Measurements from ENCODE around the gene RAD54L.
"Not testable (repeated sequence)": the region's sequence is repeated elsewhere in the genome, so short reads cannot be mapped to it uniquely, and the experiment has no call there.

RAD54L gene

DNA sequence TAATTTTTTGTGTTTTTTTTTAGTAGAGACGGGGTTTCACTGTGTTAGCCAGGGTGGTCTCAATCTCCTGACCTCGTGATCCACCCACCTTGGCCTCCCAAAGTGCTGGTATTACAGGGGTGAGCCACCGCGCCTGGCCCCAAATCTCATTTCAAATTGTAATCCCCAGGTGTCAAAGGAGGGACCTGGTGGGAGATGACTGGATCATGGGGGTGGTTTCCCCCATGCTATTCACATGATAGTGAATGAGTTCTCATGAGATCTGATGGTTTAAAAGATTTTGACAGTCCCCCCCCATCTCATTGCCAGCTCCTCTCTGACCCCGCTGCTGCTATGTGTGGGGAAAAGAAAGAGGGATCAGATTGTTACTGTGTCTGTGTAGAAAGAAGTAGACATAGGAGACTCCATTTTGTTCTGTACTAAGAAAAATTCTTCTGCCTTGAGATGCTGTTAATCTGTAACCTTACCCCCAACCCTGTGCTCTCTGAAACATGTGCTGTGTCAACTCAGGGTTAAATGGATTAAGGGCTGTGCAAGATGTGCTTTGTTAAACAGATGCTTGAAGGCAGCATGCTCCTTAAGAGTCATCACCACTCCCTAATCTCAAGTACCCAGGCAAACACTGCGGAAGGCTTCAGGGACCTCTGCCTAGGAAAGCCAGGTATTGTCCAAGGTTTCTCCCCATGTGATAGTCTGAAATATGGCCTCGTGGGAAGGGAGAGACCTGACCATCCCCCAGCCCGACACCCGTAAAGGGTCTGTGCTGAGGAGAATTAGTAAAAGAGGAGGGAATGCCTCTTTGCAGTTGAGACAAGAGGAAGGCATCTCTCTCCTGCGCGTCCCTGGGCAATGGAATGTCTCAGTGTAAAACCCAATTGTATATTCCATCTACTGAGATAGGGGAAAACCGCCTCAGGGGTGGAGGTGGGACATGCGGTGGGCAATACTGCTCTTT is 72.7 kb downstream of the RAD54L start:
- H3K36me3 ChIP-seq (replicated peaks; ENCODE audit: low read depth, low read length) = peaks cover 19% of the 10 kb centered on the region
- peak overlapping the region; percentile 60 for H3K27ac ChIP-seq (ENCODE audit: low read length)
- not testable (repeated sequence) for H3K27me3 ChIP-seq (ENCODE audit: low read depth, low read length); H3K9ac ChIP-seq (ENCODE audit: low read length); H3K9me3 ChIP-seq (ENCODE audit: insufficient read depth, low read length); H2AFZ ChIP-seq (ENCODE audit: low read depth, low read length); H3K4me2 ChIP-seq (ENCODE audit: low read length); H4K20me1 ChIP-seq (ENCODE audit: insufficient read depth, low read length); H3K4me3 ChIP-seq (ENCODE audit: low read length)
- peaks cover 45% of the 10 kb centered on the region for H3K4me1 ChIP-seq (ENCODE audit: low read length)
- peaks cover 95% of the 10 kb centered on the region for H3K79me2 ChIP-seq (ENCODE audit: low read length)

DNA sequence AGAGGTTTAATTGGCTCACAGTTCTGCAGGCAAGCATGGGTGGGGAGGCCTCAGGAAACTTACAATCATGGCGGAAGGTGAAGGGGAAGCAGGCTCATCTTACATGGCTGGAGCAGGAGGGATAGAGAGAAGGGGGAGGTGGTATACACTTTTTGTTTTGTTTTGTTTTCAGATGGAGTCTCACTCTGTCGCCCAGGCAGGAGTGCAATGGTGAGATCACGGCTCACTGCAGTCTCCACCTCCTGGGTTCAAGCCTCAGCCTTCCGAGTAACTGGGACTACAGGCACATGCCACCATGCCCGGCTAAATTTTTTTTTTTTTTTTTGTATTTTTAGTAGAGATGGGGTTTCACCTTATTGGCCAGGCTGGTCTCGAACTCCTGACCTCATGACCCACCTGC is 74.6 kb downstream of the RAD54L start:
- Histone ChIP-seq H3K4me2 (ENCODE audit: low read length) (peak overlapping the region; percentile 26; the same call in 1 of the 2 replicates), H3K27ac (ENCODE audit: low read length) (peak overlapping the region; percentile 87), H3K4me1 (ENCODE audit: low read length) (peaks cover 59% of the 10 kb centered on the region)

DNA sequence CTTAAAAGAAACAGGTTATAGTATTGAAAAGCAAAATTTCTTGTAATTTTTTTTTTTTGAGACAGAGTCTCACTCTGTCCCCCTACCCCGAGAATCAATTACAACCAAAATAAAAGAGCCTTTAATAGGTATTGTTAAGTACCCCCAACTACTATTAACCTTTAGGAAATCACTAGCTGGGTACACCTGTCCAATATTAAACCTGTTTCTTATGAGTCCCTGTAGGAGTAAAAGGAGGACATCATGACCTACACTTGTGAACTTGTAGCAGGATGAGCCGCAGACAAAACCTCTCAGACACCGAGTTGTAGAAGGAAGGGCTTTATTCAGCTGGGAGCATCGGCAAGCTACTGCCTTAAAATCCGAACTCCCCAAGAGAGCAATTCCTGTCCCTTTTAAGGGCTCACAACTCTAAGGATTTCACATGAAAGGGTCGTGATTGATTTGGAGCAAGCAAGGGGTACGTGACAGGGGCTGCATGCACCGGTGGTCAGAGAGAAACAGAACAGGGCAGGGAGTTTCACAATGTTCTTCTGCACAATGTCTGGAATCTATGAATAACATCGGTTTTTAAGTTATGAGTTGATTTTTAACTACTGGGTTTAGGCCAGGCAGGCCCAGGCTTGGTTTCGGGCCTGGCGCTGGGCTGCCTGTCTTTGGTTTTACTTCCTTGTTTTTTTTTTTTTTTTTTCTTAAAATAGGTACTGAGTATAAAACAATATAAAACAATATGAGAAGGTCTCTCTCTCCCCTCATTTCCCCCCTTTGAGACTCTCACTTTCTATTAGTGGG is 77.9 kb downstream of the RAD54L start:
- H3K9ac ChIP-seq (ENCODE audit: low read length) = peak overlapping the region; percentile 95; the same call in 1 of the 2 replicates
- not testable (repeated sequence) for H2AFZ ChIP-seq (ENCODE audit: low read depth, low read length); H3K9me3 ChIP-seq (ENCODE audit: insufficient read depth, low read length); H4K20me1 ChIP-seq (ENCODE audit: insufficient read depth, low read length); H3K27me3 ChIP-seq (ENCODE audit: low read depth, low read length)
- peak overlapping the region; percentile 100 for H3K27ac ChIP-seq (ENCODE audit: low read length)
- peaks cover 74% of the 10 kb centered on the region for H3K4me1 ChIP-seq (ENCODE audit: low read length)
- peaks cover 25% of the 10 kb centered on the region for H3K36me3 ChIP-seq (replicated peaks; ENCODE audit: low read depth, low read length)
- peak overlapping the region; percentile 45 for H3K4me3 ChIP-seq (ENCODE audit: low read length)
- H3K79me2 ChIP-seq (ENCODE audit: low read length) = peaks cover 94% of the 10 kb centered on the region
- H3K4me2 ChIP-seq (ENCODE audit: low read length) = peak overlapping the region; percentile 82

More for the DNA sequence above, 74.6 kb downstream of the RAD54L start:
- Histone ChIP-seq H3K36me3 (replicated peaks; ENCODE audit: low read depth, low read length) (peaks cover 24% of the 10 kb centered on the region), H3K79me2 (ENCODE audit: low read length) (peaks cover 92% of the 10 kb centered on the region)
- not testable (repeated sequence) for H4K20me1 ChIP-seq (ENCODE audit: insufficient read depth, low read length); H3K4me3 ChIP-seq (ENCODE audit: low read length); H2AFZ ChIP-seq (ENCODE audit: low read depth, low read length); H3K9ac ChIP-seq (ENCODE audit: low read length); H3K27me3 ChIP-seq (ENCODE audit: low read depth, low read length); H3K9me3 ChIP-seq (ENCODE audit: insufficient read depth, low read length)

Data from OCI-LY3 (cell line).